Stimulated activated CD4-positive, alpha-beta T cell treated with anti-CD3 and anti-CD28 coated beads, Interleukin-4, amount 100 ng/mL, for 4 hours (primary cell): ENCODE measurements around the gene ITGAE.
"Not testable (repeated sequence)": the region's sequence is repeated elsewhere in the genome, so short reads cannot be mapped to it uniquely, and the experiment has no call there.

Experiments
- DNase-seq, 2 experiments: peaks; one replicate each; pipeline ENCODE4 v3.0.0-alpha.2; 2020

Gene ITGAE

DNA sequence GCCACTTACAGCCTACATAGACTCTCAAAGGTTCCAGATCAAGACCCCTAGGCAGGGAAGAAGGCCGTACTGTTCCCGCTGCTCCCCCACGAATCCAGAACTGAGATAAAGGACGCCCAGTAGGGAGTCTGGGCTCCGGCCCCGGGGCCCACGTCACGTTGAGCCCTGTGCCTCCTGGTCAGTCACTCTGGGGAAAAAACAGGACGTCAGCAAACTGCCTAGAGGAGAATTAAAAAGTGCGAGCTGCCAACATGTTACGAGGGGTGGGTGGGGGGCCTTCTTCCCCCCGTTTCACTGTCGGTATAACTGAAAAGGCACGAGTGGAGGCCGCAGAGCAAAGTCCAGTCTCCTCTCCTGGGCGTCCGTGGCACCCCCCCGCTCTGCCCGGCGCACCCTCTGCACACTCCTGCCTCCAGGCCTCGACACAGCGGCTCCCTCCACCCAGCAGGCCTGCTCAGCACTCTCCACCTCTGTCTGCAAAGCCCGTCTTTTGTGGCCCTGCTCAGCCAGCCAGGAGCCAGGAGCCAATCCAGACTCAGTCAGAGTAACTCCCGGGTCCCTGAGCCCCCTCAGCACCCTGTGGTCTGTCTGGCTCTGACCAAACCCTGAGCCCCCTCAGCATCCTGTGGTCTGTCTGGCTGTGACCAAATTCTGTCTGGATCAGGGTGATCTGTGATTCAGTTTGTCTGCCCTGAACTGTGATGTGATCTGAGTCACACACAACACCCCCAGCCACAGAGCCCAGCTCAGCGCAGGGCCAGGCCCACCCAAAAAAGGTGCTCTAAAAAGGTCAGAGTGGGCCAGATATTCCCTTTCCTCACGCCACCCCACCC lies 6.2 kb downstream of the ITGAE start:
- peak in 1 of 2 experiments; percentile 17 for DNase-seq

DNA sequence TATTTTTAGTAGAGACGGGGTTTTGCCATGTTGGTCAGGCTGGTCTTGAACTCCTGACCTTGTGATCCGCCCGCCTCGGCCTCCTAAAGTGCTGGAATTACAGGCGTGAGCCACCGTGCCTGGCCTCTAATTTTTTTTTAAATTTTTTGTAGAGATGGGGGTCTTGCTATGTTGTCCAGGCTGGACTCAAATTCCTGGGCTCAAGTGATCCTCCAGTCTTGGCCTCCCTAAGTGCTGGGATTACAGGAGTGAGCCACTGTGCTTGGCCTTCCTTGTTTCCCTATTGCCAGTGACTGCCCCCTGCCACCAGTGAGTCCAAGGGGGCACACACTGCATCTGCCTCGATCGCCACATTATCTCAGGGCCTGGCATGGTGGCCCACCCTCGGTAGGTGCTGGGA lies 6.8 kb downstream of the ITGAE start:
- DNase-seq, result not testable (repeated sequence)

- not testable (repeated sequence) for DNase-seq
Observed at GRCh38 chr17:3793258-3793657, 7.7 kb downstream of the ITGAE start.

- DNase-seq, result no peak
Observed at GRCh38 chr17:3792481-3792880, 8.5 kb downstream of the ITGAE start.

DNA sequence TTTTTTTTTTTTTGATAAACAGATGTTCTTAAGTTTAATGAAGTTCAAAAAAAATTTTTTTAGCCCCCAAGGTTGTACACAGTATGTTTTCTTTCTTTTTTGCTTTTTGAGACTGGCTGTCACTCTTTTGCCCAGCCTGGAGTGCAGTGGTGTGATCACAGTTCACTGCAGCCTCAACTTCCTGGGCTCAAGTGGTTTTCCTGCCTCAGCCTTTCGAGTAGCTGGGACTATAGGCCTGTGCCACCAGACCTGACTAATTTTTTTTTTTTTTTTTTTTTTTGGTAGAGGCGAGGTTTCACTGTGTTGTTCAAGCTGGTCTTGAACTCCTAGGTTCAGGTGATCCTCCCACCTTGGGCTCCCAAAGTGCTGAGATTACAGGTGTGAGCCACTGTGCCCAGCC lies 12.8 kb downstream of the ITGAE start:
- no peak for DNase-seq

GRCh38 chr17:3785323-3785722 lies 15.7 kb downstream of the ITGAE start:
- DNase-seq, result not testable (repeated sequence)

DNA sequence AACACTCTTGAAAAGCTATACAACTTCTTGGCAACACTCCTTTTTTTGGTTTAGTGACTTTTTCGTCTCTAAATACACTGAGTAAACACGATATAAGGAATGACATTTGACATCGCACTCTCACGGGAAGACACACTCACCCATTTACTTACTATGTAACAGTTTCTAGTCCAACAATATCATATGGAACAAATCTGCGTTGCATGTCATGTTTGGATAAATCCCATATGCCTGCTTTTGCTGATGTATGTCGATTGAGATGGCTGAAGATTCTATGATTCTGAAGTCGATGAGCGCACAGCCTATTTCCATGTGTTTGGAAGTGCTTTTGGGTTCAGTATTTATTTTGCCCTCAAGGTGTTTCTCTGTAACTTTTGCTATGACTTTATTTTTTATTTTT lies 18.2 kb downstream of the ITGAE start:
- no peak for DNase-seq

GRCh38 chr17:3780986-3781385 lies 20.0 kb downstream of the ITGAE start:
- no peak for DNase-seq

GRCh38 chr17:3777366-3778120 lies 23.4 kb downstream of the ITGAE start:
- DNase-seq, result no peak

DNA sequence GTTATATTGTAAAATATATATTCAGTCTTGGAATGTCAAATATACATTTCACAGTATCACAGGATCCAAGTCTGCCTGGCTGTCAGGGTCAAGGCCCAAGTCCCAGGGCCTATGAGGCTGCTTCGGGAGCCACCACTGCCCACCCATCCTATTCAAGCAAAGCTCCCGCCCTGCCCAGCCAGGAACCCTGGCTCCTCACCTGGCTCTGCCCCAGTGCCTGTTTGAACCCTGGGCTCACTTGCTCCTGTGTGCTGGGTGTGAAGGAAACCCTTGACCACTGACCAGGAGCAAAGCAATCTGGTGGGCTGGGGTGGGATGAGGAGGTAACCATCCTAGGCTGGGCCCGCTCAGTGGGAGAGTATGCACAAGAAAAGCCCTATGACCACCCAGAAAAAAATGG lies 27.0 kb downstream of the ITGAE start:
- no peak for DNase-seq

GRCh38 chr17:3773511-3773910 lies 27.5 kb downstream of the ITGAE start:
- no peak for DNase-seq

DNA sequence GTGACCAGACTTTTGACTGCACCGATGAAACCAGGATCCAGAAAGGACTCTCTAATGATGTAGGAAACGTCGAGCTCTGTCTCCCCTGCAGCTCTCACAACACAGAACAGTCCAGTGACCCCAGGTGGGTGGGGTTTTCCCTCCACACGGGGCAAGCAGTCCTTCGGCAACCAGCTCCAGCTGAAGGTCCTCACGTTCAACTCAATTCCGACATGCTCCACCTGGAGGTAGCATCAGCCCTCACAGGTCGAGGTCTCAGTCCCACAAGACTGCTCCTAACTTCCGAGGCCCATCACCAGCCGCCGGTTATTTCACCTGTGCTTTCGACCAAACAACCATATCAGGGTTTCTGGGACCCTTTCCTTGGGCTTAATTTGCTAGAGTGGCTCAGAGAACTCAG lies 28.2 kb downstream of the ITGAE start:
- no peak for DNase-seq

DNA sequence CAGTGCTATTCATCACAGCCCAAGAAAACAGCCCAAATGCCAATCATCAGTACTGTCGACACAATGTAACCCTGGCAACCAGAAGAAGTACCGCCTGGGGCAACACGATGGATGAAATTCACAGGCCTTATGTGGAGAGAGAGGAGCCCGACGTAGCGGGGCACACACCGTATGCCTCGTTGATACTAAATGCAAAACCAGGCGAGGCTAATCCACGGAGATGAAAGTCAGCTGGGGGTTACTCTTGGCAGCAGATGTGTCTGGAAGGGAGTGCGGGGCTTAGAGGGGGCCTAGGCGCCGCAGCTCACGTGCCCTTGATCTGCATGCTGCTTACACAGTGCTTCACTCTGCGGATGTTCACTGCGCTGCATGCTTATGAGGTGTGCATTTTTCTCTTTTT lies 29.8 kb downstream of the ITGAE start:
- DNase-seq, result no peak

DNA sequence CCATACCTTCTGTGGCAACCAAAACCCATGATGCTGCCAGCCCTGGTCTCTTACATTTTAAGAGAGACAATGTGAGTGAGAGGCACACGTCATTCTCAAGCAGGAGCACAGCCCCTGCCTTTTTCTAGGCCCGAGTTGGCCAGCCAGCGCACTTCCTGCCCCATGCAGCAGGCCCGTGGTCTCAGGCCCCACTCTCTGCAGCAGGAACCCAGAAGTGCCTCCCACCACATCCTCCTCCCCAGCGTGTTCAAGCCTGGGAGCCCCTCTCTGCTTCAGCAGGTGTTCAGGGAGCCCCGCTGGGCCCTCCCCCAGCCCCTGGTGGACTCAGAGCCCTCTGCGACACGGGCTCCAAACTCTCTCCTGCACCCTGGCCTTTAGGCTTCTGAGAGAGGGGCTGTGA lies 30.5 kb downstream of the ITGAE start:
- no peak for DNase-seq

DNA sequence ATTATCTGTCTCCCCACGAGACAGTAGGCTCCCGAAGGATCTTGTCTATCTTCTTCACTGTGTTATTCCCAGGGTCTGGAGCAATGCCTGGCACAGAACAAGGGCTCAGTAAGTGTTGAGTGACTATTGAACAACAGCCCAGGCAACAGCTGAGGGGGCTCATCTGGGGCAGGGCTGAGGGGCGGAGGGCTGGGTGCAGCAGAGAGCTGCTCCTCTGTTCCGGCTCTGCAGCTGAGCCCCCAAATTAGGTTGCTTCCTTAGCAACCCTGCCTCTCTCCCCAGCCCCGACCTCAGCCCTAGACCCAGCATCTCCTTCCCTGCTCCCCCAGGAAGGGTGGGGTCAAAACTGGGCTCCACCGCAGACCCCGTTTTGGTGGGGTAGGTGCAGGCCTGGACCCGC lies 32.2 kb downstream of the ITGAE start:
- DNase-seq, result no peak

DNA sequence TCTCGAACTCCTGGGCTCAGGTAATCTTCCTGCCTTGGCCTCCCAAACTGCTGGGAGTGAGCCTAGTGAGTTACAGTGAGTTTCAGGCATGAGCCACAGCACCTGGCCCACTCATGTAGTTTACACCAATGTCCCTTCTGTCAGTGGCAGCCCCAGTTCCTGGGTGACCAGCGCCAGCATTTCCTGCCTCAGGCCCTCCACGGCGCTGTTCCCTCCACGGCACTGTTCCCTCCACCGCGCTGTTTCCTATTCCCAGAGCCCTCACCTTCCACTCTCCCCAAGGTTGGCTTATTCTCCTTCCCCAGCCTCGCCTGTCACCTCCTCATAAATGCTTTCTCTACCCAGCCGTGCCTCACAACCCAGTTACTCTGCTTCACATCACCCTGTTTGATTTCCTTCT lies 32.6 kb downstream of the ITGAE start:
- no peak for DNase-seq

GRCh38 chr17:3766779-3767178 lies 34.2 kb downstream of the ITGAE start:
- DNase-seq, result no peak

- DNase-seq, result no peak
Observed at GRCh38 chr17:3765981-3766380, 35.0 kb downstream of the ITGAE start.

DNA sequence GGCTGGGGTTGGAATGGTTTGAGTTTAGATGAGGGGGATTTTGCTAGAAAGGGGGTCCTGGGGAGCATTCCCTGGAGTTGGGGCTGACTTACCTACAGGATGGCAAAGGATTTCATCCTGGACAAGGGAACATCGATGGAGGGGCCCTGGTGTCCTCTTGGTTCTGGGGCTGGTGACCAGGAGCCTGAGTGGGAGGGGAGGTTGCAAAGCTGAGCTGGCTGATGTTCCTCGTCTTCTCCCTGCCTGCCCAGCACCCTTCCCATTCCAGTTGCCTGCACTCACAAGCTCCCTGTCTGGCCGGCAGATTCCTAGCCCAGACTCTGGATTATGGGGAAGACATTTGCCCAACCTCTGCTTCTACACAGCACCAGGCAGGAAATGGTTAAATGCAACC lies 37.2 kb downstream of the ITGAE start:
- no peak for DNase-seq

DNA sequence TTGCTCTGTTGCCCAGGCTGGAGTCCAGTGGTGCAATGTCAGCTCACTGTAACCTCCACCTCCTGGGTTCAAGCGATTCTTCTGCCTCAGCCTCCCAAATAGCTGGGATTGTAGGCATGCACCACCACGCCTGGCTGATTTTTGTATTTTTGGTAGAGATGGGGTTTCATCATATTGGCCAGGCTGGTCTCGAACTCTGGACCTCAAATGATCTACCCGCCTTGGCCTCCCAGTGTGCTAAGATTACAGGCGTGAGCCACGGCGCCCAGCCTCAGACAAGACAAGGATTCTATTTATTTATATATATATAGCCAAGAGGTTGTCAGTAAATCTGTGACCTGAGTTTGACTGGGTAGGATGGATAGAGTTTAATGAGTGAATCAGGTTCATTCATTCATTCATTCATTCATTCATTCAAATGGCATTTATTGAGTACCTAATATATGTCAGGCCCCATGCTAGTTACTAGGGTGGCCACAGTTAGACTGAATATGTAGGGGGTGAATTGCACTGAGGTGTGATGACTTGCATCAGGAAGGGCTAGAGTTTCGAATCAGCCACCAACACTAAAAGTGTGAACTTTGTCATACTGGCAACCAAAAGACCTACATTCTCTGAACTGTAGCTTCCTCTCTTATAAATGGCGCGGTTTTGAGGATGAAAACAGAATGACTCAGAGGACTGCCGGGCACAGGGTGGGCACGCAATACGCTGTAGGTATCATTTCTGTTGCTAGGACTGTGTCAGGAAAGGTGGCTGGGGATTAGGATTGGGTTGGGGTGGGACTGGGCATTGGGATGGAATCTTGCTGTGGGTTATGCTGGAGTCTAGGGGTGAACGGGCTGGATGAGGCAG lies 37.8 kb downstream of the ITGAE start:
- DNase-seq, result no peak

- DNase-seq, result no peak
Observed at GRCh38 chr17:3761918-3762380, 39.0 kb downstream of the ITGAE start.

DNA sequence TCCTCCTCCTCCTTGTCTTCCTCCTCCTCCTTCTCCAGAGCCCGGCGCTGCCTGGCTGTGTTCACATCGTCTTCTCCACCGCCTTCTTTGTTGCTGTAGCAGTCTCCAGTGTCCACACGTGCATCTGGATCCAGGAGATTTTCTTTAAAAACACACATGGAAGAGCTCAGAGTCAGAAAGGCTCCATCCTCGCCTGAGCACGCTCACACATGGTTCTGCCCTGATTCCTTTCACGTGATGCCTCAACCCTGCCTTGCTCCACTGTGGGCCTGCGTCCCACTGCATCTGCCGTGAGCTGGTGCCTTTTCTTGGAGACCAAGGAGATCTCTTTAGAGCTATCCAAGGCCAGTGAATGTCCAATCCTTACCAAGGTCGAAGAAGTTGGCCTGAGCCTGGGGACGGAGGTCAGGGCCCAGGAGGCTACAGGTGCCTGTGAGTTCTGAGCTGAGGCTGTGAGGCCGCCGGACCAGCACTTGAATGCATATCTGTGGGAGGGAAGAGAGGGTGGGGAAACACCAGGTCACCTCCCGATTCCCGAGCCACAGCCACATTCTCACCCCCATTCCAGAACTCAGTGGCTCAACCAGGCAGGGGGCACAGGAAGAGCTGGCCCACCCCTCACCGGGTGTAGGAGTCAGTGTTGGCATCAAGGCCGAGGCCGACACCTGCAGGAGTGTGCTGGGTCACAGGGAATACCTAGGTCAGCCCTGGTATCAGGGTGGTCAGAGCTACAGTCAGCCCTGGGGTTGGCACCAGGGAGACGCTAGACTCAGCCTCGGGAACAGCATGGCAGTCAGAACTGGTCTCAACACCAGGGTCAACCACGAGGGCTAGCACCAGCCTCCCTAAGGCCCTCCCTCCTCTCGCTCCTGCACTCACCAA lies 39.7 kb downstream of the ITGAE start:
- DNase-seq, result no peak
